IMR-90 (cell line): ENCODE data around the gene NF2. TPM values are rescaled to one million over a fixed set of nuclear protein-coding genes. Genes with fewer than 3 reads are reported as not detected.

ENCODE experiments used
- ATAC-seq: fragments of 200-7000 bp; cut with Tn5 transposase; 2 replicates; pipeline ENCODE4 v1.9.1; 2020; ENCODE audit warnings: low read depth, mild to moderate bottlenecking, moderate library complexity
- BruUV-seq: library from RNA; stranded (reverse); fragments of 400-500 nt; replicated peaks from 2 replicates; lab custom pipeline; 2021; lab: Mats Ljungman, UMichigan
- CTCF ChIA-PET: fragments of 300-600 bp; formaldehyde crosslinking; extraction: SDS; loops from one replicate; lab custom pipeline; 2021; ENCODE audit warnings: antibody characterized with exemption; lab: Yijun Ruan, JAX
- POLR2A ChIA-PET: fragments of 300-600 bp; sonication (Branson Sonifier 250); formaldehyde crosslinking; loops from one replicate; lab custom pipeline; 2022; ENCODE audit warnings: antibody characterized with exemption; ENCODE audit not compliant: unreplicated experiment; lab: Charles Lee
- DNase-seq: peaks from one replicate; pipeline ENCODE4 v3.0.0; 2013
- H2AFZ ChIP-seq: replicated peaks from 2 replicates; pipeline ENCODE3; 2013; ENCODE audit warnings: low read length, mild to moderate bottlenecking; ENCODE audit not compliant: poor library complexity
- H2AK5ac ChIP-seq: 2 replicates; pipeline ENCODE4 v1.6.1; 2013; ENCODE audit warnings: low read depth, low read length, inconsistent platforms
- H2AK9ac ChIP-seq: replicated peaks from 2 replicates; pipeline ENCODE3; 2013; ENCODE audit warnings: mild to moderate bottlenecking, low read depth, low read length, moderate library complexity; ENCODE audit not compliant: poor library complexity
- H2BK120ac ChIP-seq: 2 replicates; pipeline ENCODE4 v1.6.1; 2013; ENCODE audit warnings: low read depth, low read length, inconsistent platforms
- H2BK15ac ChIP-seq: 3 replicates; pipeline ENCODE4 v1.6.1; 2013; ENCODE audit warnings: low read depth, low read length, inconsistent platforms
- H2BK20ac ChIP-seq: 2 replicates; pipeline ENCODE4 v1.6.1; 2013; ENCODE audit warnings: low read depth, mild to moderate bottlenecking, inconsistent platforms, low read length, moderate library complexity
- H2BK5ac ChIP-seq: 2 replicates; pipeline ENCODE4 v1.6.1; 2013; ENCODE audit warnings: mild to moderate bottlenecking, low read depth, low read length, inconsistent platforms; ENCODE audit not compliant: poor library complexity, severe bottlenecking
- H3K14ac ChIP-seq: replicated peaks from 2 replicates; pipeline ENCODE4 v1.6.1; 2013; ENCODE audit warnings: low read depth, low read length, inconsistent platforms
- H3K18ac ChIP-seq: 2 replicates; pipeline ENCODE4 v1.6.1; 2013; ENCODE audit warnings: low read depth, low read length, control low read depth
- H3K23ac ChIP-seq: 2 replicates; pipeline ENCODE4 v1.6.1; 2013; ENCODE audit warnings: low read depth, low read length, inconsistent platforms
- H3K27ac ChIP-seq: 2 replicates; pipeline ENCODE4 v1.5.1; 2013; ENCODE audit warnings: mild to moderate bottlenecking, control low read depth, low read length; ENCODE audit not compliant: insufficient read depth
- H3K27me3 ChIP-seq: 2 replicates; pipeline ENCODE4 v1.6.1; 2013; ENCODE audit warnings: low read length; ENCODE audit not compliant: control insufficient read depth, insufficient read depth
- H3K36me3 ChIP-seq: 2 replicates; pipeline ENCODE4 v1.6.1; 2013; ENCODE audit warnings: low read length, mixed read lengths; ENCODE audit not compliant: control insufficient read depth, insufficient read depth
- H3K4ac ChIP-seq: 2 replicates; pipeline ENCODE4 v1.6.1; 2013; ENCODE audit warnings: low read depth, low read length, inconsistent platforms
- H3K4me1 ChIP-seq: 2 replicates; pipeline ENCODE4 v1.6.1; 2013; ENCODE audit warnings: low read length, mixed read lengths; ENCODE audit not compliant: control insufficient read depth, insufficient read depth
- H3K4me2 ChIP-seq: 2 replicates; pipeline ENCODE4 v1.6.1; 2013; ENCODE audit warnings: low read depth, mild to moderate bottlenecking, control low read depth, low read length, moderate library complexity
- H3K4me3 ChIP-seq: 2 replicates; pipeline ENCODE4 v1.5.1; 2013; ENCODE audit warnings: low read depth, mild to moderate bottlenecking, control low read depth, low read length, moderate library complexity; ENCODE audit not compliant: insufficient read depth
- H3K56ac ChIP-seq: 2 replicates; pipeline ENCODE4 v1.6.1; 2013; ENCODE audit warnings: low read length, inconsistent platforms; ENCODE audit not compliant: insufficient read depth; ENCODE audit errors: extremely low read depth
- H3K79me1 ChIP-seq, 2 experiments: 2 replicates each; pipeline ENCODE4 v1.6.1; 2013; ENCODE audit warnings: low read length in 2 of 2, inconsistent platforms in 1 of 2, low read depth in 1 of 2
- H3K9ac ChIP-seq: 2 replicates; pipeline ENCODE4 v1.6.1; 2013; ENCODE audit warnings: low read depth, low read length, control low read depth
- H3K9me1 ChIP-seq: 2 replicates; pipeline ENCODE4 v1.6.1; 2013; ENCODE audit warnings: low read length, inconsistent platforms; ENCODE audit not compliant: insufficient read depth
- H3K9me3 ChIP-seq: 2 replicates; pipeline ENCODE4 v1.6.1; 2013; ENCODE audit warnings: low read length; ENCODE audit not compliant: control insufficient read depth, insufficient read depth
- H4K20me1 ChIP-seq: 2 replicates; pipeline ENCODE4 v1.6.1; 2013; ENCODE audit warnings: low read length, inconsistent platforms; ENCODE audit not compliant: insufficient read depth
- H4K5ac ChIP-seq: 2 replicates; pipeline ENCODE4 v1.6.1; 2013; ENCODE audit warnings: mild to moderate bottlenecking, low read depth, low read length, control low read depth
- H4K8ac ChIP-seq, 2 experiments: 2 replicates each; pipeline ENCODE4 v1.6.1; 2013; ENCODE audit warnings: low read depth in 2 of 2, low read length in 2 of 2, control low read depth in 1 of 2, inconsistent platforms in 1 of 2
- H4K91ac ChIP-seq: 2 replicates; pipeline ENCODE4 v1.6.1; 2013; ENCODE audit warnings: low read depth, low read length, inconsistent platforms; ENCODE audit not compliant: insufficient read depth
- BHLHE40 ChIP-seq: fragments of 150-350 bp; IDR thresholded peaks from 2 replicates; pipeline ENCODE4 v1.6.1; 2016; ENCODE audit warnings: mild to moderate bottlenecking, low read depth, low read length
- CEBPB ChIP-seq: IDR thresholded peaks from 2 replicates; pipeline ENCODE4 v1.6.1; 2012; ENCODE audit warnings: low read depth, low read length, improper control_type of control experiment
- CHD1 ChIP-seq: IDR thresholded peaks from 2 replicates; pipeline ENCODE4 v1.6.1; 2012; ENCODE audit warnings: low read depth, low read length, improper control_type of control experiment
- CTCF ChIP-seq: conservative IDR thresholded peaks from 2 replicates; pipeline ENCODE4 v1.5.1; 2012; ENCODE audit warnings: mild to moderate bottlenecking, low read depth, low read length, improper control_type of control experiment
- FOS ChIP-seq: fragments of 150-350 bp; IDR thresholded peaks from 2 replicates; pipeline ENCODE4 v1.6.1; 2016; ENCODE audit warnings: low read depth, low read length
- MAFK ChIP-seq: IDR thresholded peaks from 2 replicates; pipeline ENCODE4 v1.6.1; 2012; ENCODE audit warnings: low read depth, low read length, improper control_type of control experiment
- MAZ ChIP-seq: IDR thresholded peaks from 2 replicates; pipeline ENCODE4 v1.6.1; 2012; ENCODE audit warnings: low read depth, mild to moderate bottlenecking, low read length, improper control_type of control experiment, moderate library complexity, borderline replicate concordance
- MXI1 ChIP-seq: IDR thresholded peaks from 2 replicates; pipeline ENCODE4 v1.6.1; 2012; ENCODE audit warnings: low read depth, mild to moderate bottlenecking, low read length, moderate library complexity, borderline replicate concordance
- NFE2L2 ChIP-seq: fragments of 150-350 bp; IDR thresholded peaks from 2 replicates; pipeline ENCODE4 v1.6.1; 2016; ENCODE audit warnings: low read depth, mild to moderate bottlenecking, low read length
- POLR2A ChIP-seq: IDR thresholded peaks from 2 replicates; pipeline ENCODE4 v1.6.1; 2012; ENCODE audit warnings: mild to moderate bottlenecking, low read depth, low read length
- RAD21 ChIP-seq: IDR thresholded peaks from 2 replicates; pipeline ENCODE4 v1.6.1; 2012; ENCODE audit warnings: low read length, improper control_type of control experiment
- RCOR1 ChIP-seq: IDR thresholded peaks from 2 replicates; pipeline ENCODE4 v1.6.1; 2012; ENCODE audit warnings: mild to moderate bottlenecking, low read length, improper control_type of control experiment; ENCODE audit not compliant: insufficient replicate concordance
- SMC3 ChIP-seq: fragments of 150-350 bp; IDR thresholded peaks from 2 replicates; pipeline ENCODE4 v1.6.1; 2016; ENCODE audit warnings: low read depth, mild to moderate bottlenecking, antibody characterized with exemption, low read length, moderate library complexity
- WGBS, 2 experiments: methylation state at CpG; one replicate each; pipeline versions ENCODE4 v1.1.5 to v1.1.7; 2013; ENCODE audit warnings: missing lambda C conversion rate in 2 of 2; ENCODE audit not compliant: insufficient read length in 1 of 2; ENCODE audit errors: extremely low coverage in 2 of 2; 5-methylcytosine and 5-hydroxymethylcytosine counted together
- dilution Hi-C: fragments of 300-500 bp; cut with HindIII; formaldehyde crosslinking; loops from one replicate; pipeline ENCODE4 v1.14.3; 2018; ENCODE audit warnings: low sequenced_read_pairs; ENCODE audit not compliant: unreplicated experiment
- in situ Hi-C: fragments of 300-500 bp; cut with MboI; formaldehyde crosslinking; loops from 3 replicates; pipeline ENCODE4 v1.14.3; 2019; ENCODE audit warnings: low sequenced_read_pairs, inconsistent platforms, mixed read lengths
- intact Hi-C: fragments of 100-400 bp; cut with micrococcal nuclease; formaldehyde crosslinking; loops from 2 replicates; pipeline ENCODE4 v1.10.0; 2022
- polyA plus RNA-seq, 3 experiments: library from polyadenylated mRNA; depleted of rRNA; stranded (reverse); fragments of >200 nt; gene quantifications; 2 replicates each; pipeline ENCODE4 v1.2.3, GENCODE V29; 2012; ENCODE audit warnings: low replicate concordance in 1 of 3
- total RNA-seq: library from RNA; depleted of rRNA; stranded (reverse); fragments of >200 nt; gene quantifications from 2 replicates; pipeline ENCODE4 v1.2.3, GENCODE V29; 2012
- TF ChIP-seq, protein P1 (sequence below): fragments of 150-350 bp; IDR thresholded peaks from 2 replicates; pipeline ENCODE4 v1.6.1; 2016; ENCODE audit warnings: low read depth, mild to moderate bottlenecking, low read length, moderate library complexity, borderline replicate concordance
- TF ChIP-seq, protein P2 (sequence below): fragments of 150-350 bp; IDR thresholded peaks from 2 replicates; pipeline ENCODE4 v1.6.1; 2017; ENCODE audit warnings: mild to moderate bottlenecking, antibody characterized with exemption, low read length, low read depth

Gene NF2
- total and polyA plus RNA-seq, 2 of the 4 experiments (the other 2 are of a cell fraction), result 59.0 to 151 TPM

GRCh38 chr22:29705651-29706050 lies 102.2 kb downstream of the NF2 start:
- CTCF ChIA-PET, result interaction anchor here (1.1 kb wide), 1 partner anchor 39 kb away, joined by 3 read pairs; no protein-coding TSS in a partner anchor

More at GRCh38 chr22:29705651-29706050, 102.2 kb downstream of the NF2 start:
- Histone ChIP-seq H4K5ac (no peak overlapping the region), H3K4me2 (no peak overlapping the region), H3K36me3 (no peaks in the 10 kb centered on the region), H2BK5ac (no peak overlapping the region), H2AFZ (no peak overlapping the region), H3K27ac (no peak overlapping the region), H2BK20ac (no peak overlapping the region), H2BK15ac (no peak overlapping the region), H3K4ac (no peak overlapping the region), H3K23ac (no peak overlapping the region), H3K79me1 (no peaks in the 10 kb centered on the region), H3K9me1 (0 out of 2 replicates have a peak, but pooled peaks cover 2% of the 10 kb centered on the region), H3K56ac (no peak overlapping the region), H3K27me3 (peaks cover 27% of the 10 kb centered on the region), H2AK9ac (no peak overlapping the region), H3K9ac (no peak overlapping the region), H3K18ac (no peak overlapping the region), H2AK5ac (no peak overlapping the region), H4K20me1 (peaks cover 11% of the 10 kb centered on the region; the same call in 1 of the 2 replicates), H3K4me1 (peaks cover 12% of the 10 kb centered on the region; the same call in 1 of the 2 replicates), H3K4me3 (no peak overlapping the region), H3K9me3 (no peaks in the 10 kb centered on the region), H3K14ac (no peak overlapping the region), H4K91ac (no peak overlapping the region), H4K8ac (no peak overlapping the region), H2BK120ac (no peak overlapping the region)
- DNase-seq (no peak), ATAC-seq (no peak)
- in situ Hi-C loops, result no loop called here
- intact Hi-C loops, result no loop called here
- TF ChIP-seq BHLHE40, result no peak
- TF ChIP-seq SMC3, result no peak
- TF ChIP-seq MAZ, result no peak
- TF ChIP-seq, protein P1, sequence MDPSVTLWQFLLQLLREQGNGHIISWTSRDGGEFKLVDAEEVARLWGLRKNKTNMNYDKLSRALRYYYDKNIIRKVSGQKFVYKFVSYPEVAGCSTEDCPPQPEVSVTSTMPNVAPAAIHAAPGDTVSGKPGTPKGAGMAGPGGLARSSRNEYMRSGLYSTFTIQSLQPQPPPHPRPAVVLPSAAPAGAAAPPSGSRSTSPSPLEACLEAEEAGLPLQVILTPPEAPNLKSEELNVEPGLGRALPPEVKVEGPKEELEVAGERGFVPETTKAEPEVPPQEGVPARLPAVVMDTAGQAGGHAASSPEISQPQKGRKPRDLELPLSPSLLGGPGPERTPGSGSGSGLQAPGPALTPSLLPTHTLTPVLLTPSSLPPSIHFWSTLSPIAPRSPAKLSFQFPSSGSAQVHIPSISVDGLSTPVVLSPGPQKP, result no peak
- TF ChIP-seq POLR2A, result no peak
- no peak for TF ChIP-seq CTCF
- TF ChIP-seq MXI1, result no peak
- TF ChIP-seq, protein P2, sequence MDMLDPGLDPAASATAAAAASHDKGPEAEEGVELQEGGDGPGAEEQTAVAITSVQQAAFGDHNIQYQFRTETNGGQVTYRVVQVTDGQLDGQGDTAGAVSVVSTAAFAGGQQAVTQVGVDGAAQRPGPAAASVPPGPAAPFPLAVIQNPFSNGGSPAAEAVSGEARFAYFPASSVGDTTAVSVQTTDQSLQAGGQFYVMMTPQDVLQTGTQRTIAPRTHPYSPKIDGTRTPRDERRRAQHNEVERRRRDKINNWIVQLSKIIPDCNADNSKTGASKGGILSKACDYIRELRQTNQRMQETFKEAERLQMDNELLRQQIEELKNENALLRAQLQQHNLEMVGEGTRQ, result no peak
- TF ChIP-seq RCOR1, result no peak
- no peak for TF ChIP-seq MAFK
- TF ChIP-seq RAD21, result no peak
- no peak for TF ChIP-seq FOS
- no peak for TF ChIP-seq CHD1
- no peak for TF ChIP-seq CEBPB
- no peak for TF ChIP-seq NFE2L2
- BruUV-seq, result no TSS peak
- POLR2A ChIA-PET, result no interaction called here
- WGBS, 2 experiments, result no CpG with 5 or more reads among the region's 7 CpGs
- dilution Hi-C loops, result no loop called here
